NCI-H2107 (cell line): ENCODE results near the gene ATP6V0E1.

Experiments used
- DNase-seq: peaks from one replicate; lab custom pipeline; 2025; lab: John Stamatoyannopoulos, UW

The ATP6V0E1 gene

DNA sequence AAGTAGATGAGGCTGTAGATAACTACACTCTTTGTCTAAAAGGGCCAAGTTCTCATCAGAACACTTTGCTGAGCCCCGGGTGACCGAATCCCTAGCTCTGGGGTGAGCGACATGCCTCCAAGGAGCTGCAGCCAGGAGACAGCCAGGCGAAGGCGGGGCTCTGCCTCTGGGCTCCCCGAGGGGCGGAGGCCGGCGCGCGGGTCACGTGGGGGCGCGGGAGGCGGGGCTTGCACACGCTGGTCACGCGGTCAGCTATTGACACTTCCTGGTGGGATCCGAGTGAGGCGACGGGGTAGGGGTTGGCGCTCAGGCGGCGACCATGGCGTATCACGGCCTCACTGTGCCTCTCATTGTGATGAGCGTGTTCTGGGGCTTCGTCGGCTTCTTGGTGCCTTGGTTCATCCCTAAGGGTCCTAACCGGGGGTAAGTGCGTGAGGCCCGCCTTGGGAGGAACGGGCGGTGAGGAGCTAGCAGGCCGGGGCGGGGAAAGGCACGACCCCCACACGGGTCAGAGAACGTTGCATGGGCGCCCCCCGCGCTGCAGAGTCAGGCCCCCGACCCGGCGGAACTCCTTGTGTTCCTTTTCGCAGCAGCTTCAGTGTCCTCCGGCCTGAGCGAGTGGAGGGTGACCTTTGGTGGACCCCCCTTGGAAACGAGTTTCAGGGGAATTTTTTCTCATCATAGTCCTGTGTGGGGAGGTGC lies at the start of gene ATP6V0E1:
TSS of gene ATP6V0E1 (plus strand) at position 230 of the 702 bp plus-strand sequence. CDS start at position 320, 90 bp downstream.
- peak; percentile 52 for DNase-seq

DNA sequence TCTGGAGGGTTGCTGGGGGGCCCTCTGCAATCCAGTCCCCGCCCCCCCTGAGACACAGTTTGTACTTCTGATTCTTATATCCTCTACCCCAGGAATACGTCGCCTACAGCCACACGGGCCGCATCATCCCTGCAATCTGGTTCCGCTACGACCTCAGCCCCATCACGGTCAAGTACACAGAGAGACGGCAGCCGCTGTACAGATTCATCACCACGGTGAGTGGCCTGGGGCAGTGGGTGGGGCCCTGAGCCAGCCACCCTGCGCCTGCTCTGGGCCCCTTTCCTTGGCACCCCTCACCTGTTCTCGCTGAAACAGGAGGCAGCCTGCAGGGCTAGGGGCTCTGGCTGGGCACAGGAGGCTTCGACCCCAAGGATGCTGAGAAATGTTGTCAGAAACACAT lies 48.5 kb upstream of the ATP6V0E1 start:
- no peak for DNase-seq

DNA sequence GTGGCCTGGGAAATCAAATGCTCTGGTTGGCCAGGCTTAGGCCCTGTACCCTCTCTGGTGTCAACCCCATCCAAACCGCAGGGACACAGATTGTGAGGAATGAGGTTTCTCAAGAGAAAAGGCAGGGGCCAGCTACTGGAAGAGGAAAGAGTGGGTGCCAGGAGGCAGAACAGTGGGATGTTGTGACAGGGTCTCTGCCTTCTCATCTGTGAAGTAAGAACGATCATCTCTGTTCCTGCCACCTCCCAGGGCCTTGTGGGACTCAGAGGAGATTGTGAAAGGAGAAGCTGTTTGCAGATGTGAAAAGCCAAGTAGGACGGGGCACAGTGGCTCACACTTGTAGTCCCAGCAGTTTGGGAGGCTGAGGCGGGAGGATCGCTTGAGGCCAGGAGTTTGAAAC lies 47.2 kb upstream of the ATP6V0E1 start:
- no peak for DNase-seq

DNA sequence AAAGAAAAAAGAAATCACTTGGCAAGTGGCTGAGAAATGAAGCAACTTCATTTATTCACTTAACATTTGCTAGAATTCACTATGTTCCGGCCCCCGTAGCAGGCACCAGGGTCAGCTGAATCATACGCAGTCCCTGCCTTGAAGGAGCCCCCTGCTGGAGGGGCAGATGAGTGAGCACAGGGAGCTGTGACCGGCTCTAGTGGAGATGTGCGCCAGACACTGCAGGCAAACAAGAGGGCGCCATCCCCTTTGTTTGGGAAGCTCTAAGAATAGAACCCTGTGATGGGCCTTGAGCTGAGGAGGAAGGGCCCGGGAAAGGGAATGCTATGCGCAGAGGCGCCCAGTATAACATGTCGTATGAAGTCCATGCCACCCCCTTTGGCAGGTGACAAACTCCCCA lies 44.5 kb upstream of the ATP6V0E1 start:
- no peak for DNase-seq

DNA sequence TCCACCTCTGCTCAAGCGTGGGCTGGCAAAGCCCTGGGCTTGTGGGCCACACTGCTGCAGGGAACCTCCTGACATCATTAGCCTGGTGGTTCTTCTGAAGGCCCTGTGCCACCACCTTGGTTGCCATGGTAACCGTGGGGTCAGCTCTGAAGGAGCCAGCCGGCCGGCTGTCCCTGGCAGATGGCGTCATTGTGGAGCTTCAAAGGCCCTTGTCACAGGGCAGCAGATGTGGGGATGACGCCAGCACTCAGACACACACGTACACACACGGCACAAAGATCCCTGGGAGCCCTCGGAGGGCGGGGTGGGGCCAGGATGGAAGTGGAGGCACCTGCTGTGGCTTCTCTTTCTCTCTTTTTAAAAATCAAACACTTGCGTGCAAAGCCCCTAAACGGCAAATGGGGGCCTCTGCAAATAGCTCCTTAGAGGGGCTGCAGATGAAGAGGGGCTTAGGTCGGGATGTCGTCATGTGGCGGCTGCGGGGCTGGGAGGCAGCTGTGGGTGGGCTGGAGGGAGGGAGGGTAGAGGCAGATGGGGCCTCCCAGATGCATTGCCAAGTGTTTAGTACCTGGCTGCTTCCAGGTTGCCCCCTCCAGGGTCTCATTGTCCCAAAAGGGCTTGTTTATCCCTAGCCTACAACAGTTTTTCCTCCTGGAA lies 43.8 kb upstream of the ATP6V0E1 start:
- DNase-seq = no peak

DNA sequence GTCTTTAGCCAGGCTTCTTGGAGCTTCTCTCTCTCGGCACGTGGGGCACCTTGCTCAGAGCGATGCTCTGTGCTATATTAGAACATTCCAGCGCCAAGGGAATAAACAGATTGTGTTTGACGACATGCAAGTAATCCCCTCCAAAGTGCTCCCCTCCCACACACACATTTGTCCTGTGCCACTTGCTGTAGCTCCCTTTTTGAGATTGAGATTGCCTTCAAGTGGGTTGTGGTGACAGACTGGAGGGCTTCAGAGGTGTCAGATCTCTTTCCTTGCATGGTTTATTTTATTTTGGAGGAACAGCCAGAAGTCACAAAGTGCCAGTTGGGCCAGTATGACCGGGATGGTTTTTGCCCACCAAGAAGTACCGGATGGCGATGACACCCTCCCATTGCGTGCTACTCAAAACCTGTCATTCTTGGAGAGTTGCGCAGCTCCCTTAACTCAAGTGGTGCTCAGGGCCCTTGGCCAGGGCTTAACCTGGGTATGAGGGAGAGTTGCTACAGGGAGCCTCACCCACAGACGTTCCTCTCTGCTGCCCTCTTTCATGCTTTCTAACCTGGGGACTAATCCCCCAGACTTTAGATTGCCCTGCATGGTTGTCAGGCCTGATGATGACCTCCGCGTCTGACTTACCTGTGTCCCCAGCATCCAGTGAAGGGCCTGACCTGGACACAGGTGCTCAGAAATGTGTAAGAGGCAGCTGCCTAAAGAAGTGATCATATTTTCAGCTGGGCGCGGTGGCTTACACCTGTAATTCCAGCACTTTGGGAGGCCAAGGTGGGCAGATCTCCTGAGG lies 43.1 kb upstream of the ATP6V0E1 start:
- no peak for DNase-seq

DNA sequence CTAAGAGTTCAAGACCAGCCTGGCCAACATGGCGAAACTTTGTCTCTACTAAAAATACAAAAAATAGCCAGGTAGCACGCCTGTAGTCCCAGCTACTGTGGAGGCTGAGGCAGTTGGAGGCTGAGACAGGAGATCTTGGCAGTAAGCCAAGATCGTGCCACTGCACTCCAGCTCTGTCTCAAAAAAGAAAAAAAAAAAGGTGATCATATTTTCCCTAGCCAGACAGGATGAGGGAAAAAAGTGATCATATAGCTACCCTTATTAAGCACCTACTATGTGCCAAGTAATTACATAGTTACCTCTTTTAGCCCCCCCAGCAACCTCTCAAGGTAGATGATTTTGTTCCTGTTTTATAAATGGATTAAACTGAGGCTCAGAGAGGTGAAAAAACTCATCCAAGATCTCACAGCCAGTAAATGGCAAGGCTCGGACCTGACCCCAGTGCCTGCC lies 42.5 kb upstream of the ATP6V0E1 start:
- no peak for DNase-seq

DNA sequence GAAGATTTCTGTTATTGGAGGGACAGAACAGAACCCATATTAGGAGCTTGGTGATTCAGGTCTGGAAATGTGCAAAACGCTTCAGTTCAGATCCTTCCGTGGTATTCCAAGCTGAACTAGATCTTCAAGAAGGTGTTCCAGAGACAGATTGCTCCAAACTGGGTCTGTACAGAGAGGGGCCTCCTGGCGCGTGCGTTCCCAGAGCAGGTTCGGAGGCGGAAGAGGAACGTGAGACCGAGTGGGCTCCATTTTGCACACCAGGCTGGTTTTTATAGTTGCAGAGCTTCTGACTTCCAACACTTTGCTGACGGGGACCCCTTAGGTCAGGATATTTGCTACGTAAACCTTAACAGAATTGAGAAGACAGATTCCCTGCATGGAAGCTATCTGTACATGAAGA lies 41.0 kb upstream of the ATP6V0E1 start:
- no peak for DNase-seq

DNA sequence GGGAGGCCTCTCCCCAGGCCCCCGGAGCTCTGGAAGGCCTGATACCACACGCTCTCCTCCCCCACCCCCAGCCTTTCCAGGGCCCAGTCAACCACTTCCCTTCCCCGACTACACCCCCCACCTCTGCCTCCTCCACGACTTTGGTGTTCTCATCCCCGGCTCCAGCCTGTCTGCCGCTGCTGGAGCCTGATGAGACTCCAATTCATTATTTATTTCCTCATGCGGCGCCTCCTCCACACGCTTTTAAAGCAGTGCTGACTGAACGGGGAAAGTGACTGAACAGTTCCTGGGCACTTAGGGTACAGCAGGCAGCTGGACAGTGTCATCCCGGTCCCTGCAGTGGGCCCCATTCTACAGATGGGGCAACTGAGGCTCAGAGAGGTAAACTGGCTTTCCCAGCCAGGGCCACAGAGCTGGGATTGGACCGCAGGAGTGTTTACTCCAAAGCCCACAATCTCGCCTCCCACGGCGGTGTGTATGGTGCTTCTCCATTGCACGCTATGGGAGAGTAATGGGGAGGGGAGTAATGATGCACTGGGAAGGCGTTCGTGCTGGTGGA lies 40.2 kb upstream of the ATP6V0E1 start:
- no peak for DNase-seq

DNA sequence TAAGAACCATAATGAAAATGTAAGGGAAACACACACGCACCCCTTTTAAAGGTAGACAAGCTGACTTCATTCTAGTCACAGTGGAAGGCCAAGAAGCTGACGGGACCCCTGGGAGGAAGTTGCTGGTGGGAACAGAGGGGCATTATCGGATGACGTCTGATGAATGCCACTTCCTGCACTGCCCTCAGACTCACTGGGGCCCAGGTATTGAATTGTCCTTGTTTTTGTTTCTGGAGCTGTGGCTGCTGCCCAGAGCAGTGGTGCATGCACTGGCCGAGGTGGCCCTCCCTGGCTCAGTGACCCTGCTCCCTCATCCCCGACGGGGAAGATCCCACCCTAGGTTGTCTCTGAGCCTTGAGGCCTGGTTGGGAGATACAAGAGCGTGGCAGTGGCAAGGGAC lies 39.7 kb upstream of the ATP6V0E1 start:
- no peak for DNase-seq

DNA sequence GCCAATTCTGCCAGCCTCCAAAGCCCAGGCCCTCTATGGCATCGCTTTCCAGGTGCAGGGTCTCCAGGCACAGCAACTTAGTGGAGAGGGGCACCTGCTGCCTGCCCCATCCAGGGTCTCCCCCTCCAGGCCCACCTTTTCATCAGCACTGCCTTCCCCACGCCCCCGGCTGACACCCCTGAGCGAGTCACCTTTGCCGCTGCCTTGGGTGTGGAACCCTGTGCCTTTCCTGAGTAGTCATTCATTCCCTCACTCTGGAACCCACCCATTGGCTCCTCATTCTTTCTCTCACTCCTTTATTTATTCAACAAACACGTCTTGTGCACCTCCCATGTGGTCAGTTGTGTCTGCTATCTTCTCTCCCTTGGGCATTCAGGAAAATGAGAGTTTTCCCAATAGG lies 38.8 kb upstream of the ATP6V0E1 start:
- DNase-seq = no peak

DNA sequence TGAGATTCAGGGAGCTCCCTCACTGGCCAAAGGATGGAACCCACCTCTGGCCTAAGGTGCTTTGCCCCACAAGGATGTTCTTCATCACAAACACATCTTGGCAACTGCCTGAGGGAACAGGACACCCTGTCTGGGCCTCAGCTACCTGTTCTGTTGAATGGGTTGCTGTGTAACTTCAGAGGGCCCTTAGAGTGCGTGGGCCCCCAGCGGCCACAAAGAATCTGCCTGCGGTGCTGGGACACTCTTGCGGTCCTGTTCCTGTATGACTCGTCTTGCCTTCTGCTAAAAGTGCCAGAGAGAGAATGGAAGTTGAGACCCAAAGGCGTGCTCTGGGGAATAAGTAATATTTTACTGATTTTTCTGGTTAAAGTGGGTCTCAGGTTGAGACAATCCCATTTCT lies 38.4 kb upstream of the ATP6V0E1 start:
- no peak for DNase-seq

DNA sequence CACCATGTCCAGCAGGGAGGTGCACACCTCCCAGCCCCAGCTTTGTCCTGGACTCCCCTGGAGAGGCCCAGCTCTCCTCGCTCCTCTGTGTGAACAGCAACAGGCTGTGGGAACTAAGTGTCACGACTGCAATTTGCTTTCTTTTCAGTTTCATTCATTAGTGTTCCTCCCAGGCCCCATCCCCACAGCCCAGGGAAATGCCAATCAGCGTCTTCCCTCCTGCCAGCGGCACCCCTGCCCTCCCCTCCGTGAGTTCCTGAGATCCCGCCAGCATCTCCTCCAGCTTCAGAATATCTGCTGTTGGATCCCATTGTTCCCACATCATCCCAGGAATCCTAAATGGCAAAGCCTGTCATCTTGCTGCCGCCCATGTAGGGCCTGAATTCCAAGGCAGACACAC lies 37.4 kb upstream of the ATP6V0E1 start:
- no peak for DNase-seq

DNA sequence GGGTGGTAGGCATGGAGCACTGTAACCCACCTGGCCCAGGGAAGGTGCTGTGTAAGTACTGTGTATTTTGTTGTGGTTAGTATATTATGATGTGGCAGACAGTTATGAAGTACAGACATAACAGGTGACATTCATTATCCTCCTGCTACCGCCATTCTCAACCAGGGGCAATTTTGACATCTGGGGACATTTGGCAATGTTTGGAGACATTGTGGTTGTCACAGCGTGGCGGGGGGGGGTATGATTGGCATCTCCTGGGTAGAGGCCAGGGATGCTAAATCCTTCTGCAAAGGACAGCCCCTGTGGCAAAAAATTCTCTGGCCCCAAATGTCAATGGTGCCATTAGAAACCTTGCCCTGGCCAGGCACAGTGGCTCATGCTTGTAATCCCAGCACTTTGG lies 34.1 kb upstream of the ATP6V0E1 start:
- DNase-seq = no peak

DNA sequence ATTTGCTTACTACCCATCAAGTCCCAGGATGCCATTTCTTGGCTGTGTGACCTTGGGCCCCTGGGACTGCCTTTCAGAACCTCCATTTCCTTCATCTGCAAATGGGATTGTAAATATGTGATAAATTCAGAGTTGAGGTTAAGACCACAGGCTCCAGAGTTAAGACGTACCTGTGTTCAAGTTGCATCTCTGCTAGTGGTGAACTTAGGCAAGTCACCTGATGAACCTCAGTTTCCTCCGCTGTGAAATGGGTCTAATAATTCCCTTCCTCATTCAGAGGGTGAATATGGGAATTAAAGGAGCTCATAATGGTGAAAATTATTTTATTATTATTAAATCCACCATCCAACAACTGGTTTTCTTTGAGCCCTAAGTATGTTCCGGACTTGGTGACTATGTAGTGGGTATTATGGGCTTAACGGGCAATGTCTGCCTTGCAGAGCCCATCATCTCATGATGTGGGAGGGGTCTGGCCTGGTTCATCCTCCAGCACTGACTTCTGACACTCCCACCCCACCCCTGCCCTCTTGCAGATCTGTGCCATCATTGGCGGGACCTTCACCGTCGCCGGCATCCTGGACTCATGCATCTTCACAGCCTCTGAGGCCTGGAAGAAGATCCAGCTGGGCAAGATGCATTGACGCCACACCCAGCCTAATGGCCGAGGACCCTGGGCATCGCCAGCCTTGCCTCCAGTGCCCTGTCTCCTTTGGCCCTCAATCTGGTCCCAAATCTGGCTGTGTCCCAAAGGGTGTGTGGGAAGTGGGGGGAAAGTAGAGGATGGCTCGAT lies 33.2 kb upstream of the ATP6V0E1 start:
- DNase-seq = no peak

DNA sequence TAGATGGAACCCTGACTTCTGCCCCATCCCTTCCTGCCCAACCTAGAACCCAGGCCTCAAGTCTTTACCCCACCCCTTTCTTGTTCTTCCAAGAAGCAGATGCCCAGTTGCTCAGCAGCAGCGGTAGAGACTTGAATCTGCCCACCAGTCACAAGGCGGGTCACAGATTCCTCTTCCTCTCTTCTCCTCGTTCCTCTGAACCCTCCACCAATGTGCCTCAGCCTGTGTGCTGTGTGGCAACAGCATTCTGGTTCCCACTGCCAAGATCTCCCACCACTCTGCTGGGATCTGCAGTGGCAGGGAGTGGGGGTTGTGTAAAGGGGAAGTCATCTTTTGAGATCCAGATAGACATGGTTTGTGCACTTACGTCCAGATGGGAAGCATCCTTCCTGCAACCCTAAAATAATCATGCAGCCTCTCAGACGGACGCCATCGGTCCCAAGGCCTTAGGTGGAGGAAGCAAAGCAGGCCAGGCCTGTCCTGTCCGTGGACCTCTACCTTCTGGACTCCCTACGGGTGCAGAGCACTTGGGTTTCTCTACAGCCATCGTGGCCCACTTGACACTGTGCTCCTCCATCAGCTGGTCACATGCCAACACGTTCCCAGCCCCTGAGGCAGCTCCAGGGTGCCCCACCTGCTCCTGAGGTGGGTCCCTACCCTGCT lies 32.1 kb upstream of the ATP6V0E1 start:
- DNase-seq = no peak

DNA sequence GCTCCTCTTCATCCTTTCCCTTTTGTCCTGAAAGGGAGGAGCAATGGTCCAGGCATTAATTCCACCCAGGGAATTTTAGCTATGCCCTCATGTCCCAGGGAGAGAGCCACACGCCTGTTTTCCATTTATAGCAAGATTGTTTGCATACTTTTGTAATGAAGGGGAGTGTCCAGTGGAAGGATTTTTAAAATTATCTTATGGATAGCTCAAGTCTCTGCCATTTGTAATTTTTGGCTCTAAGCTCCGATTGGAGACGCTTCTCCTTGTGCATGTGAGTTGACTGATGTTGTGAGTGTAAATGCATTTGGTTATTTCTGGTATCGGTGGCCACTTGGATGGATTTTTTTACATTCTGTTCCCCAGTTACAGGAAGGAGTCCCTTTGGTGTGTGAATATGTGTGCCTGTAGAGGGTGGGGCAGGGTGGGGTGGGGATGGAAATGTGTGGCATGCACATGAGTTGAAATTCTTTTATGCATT lies 31.5 kb upstream of the ATP6V0E1 start:
- DNase-seq = no peak

DNA sequence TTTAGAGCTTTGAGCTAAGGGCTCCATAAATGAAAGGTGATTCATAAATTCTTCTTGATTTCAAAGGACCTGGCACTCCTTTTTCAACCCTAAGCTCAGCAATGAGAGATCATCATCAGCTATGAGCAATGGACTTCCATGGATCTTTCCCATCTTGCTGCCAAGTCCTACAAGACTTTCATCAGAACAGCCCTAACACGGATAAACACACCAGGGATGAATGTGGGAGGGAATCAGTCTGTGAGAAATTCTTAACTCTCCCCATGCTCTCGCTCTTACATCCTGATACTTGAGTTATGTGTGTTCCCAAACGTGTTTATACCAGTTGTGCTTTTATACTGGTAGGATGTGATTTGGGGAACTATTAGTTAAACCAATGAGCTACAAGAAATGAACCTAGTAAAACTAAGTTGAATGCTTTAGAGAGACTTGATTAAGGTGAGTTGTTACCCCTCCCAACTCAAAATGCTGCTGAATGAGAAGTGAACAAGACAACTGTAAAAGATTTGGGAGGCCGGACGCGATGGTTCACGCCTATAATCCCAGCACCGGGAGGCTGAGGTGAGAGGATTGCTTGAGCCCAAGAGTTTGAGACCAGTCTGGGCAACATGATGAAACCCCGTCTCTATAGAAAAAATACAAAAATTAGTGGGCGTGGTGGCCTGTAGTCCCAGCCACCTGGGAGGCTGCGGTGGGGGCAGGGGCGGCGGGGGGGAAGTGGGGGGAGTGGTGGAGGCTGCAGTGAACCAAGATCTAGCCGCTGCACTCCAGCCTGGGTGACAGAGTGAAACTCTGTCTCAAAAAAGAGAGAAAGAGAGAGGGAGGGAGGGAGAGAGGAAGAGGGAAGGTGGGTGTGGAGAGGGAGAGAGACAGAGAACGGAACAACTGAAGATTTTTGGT lies 29.5 kb upstream of the ATP6V0E1 start:
- no peak for DNase-seq

DNA sequence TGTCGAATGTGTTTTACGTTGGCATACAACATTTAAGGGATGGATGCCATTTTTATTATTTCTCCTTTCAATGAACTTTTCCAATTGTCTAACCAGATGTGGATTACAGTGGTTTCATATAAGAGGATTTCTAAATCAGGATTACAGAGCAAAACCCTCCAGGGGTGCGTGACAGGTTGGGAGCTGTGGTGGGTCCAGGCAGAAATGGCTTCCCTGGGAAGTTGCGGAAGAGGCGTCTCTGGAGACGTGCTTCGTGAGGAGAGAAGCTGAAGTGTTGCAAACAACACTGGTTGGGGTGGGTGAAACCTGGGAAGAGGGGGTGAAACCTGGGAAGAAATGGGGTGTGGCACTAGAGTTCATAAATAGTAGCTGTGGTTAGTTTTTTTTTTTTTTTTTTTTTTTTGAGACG lies 28.8 kb upstream of the ATP6V0E1 start:
- no peak for DNase-seq

DNA sequence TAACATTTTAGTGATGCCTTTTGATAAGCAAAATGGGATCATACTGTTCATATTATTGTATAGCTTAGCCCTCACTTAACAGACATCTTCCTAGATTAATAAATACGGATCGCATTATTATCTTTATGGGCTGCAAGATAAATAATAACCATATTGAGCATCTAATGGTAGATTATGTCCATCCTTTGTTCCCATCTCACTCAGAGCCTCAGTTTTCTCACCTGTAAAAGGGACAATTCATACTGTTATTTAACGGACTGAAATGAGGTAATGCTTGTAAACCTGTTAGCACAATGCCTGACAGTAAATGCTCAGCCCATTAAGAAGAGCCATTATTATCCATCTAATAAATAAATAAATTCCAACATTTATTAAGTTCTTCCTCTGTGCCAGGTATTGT lies 27.3 kb upstream of the ATP6V0E1 start:
- DNase-seq = no peak
